Trophoblast cell (in vitro differentiated cells and primary cell): ENCODE measurements around the gene MYL9.

Experiments
- DNase-seq, 2 donors: peaks; one replicate each; pipeline ENCODE4 v3.0.0-alpha.2; 2016
- H2AFZ ChIP-seq: 2 replicates; pipeline ENCODE4 v1.6.1; 2013; ENCODE audit warnings: low read length, moderate library complexity, mild to moderate bottlenecking; ENCODE audit not compliant: insufficient read depth, poor library complexity
- H2AK5ac ChIP-seq: 2 replicates; pipeline ENCODE4 v1.6.1; 2013; ENCODE audit warnings: mild to moderate bottlenecking, low read length
- H2BK120ac ChIP-seq: 2 replicates; pipeline ENCODE4 v1.6.1; 2013; ENCODE audit warnings: low read length, mild to moderate bottlenecking, moderate library complexity; ENCODE audit not compliant: insufficient read depth, poor library complexity
- H2BK12ac ChIP-seq: 2 replicates; pipeline ENCODE4 v1.6.1; 2013; ENCODE audit warnings: mild to moderate bottlenecking, low read length, moderate library complexity
- H2BK5ac ChIP-seq: 2 replicates; pipeline ENCODE4 v1.6.1; 2013; ENCODE audit warnings: low read length, low read depth, moderate library complexity, mild to moderate bottlenecking; ENCODE audit not compliant: poor library complexity
- H3K14ac ChIP-seq: 2 replicates; pipeline ENCODE4 v1.6.1; 2013; ENCODE audit warnings: mild to moderate bottlenecking, low read length
- H3K18ac ChIP-seq: 2 replicates; pipeline ENCODE4 v1.6.1; 2013; ENCODE audit warnings: mild to moderate bottlenecking, low read length
- H3K23ac ChIP-seq: 2 replicates; pipeline ENCODE4 v1.6.1; 2013; ENCODE audit warnings: low read length
- H3K27ac ChIP-seq: 2 replicates; pipeline ENCODE4 v1.5.1; 2013; ENCODE audit warnings: low read depth, mild to moderate bottlenecking, inconsistent platforms, low read length, moderate library complexity
- H3K27me3 ChIP-seq: 2 replicates; pipeline ENCODE4 v1.6.1; 2013; ENCODE audit warnings: inconsistent platforms, mild to moderate bottlenecking, low read length, moderate library complexity; ENCODE audit not compliant: insufficient read depth
- H3K36me3 ChIP-seq, 2 experiments: 1 replicate in 1 of 2; 2 replicates in 1 of 2; pipeline ENCODE4 v1.6.1; 2013; ENCODE audit warnings: low read length in 2 of 2, mild to moderate bottlenecking in 2 of 2, moderate library complexity in 1 of 2; ENCODE audit not compliant: insufficient read depth in 2 of 2, control insufficient read depth in 1 of 2
- H3K4ac ChIP-seq: 2 replicates; pipeline ENCODE4 v1.6.1; 2013; ENCODE audit warnings: low read depth, mild to moderate bottlenecking, low read length, moderate library complexity
- H3K4me1 ChIP-seq, 2 experiments: 1 replicate in 1 of 2; 2 replicates in 1 of 2; pipeline ENCODE4 v1.6.1; 2013; ENCODE audit warnings: low read length in 2 of 2, mild to moderate bottlenecking in 2 of 2, moderate library complexity in 1 of 2; ENCODE audit not compliant: insufficient read depth in 2 of 2, control insufficient read depth in 1 of 2
- H3K4me2 ChIP-seq: 2 replicates; pipeline ENCODE4 v1.6.1; 2013; ENCODE audit warnings: inconsistent platforms, mild to moderate bottlenecking, low read length, moderate library complexity
- H3K4me3 ChIP-seq: 2 replicates; pipeline ENCODE4 v1.5.1; 2013; ENCODE audit warnings: mild to moderate bottlenecking, low read depth, low read length, inconsistent platforms
- H3K79me1 ChIP-seq: one replicate; pipeline ENCODE4 v1.6.1; 2013; ENCODE audit warnings: low read length
- H3K79me2 ChIP-seq: 2 replicates; pipeline ENCODE4 v1.6.1; 2013; ENCODE audit warnings: low read length, mild to moderate bottlenecking; ENCODE audit not compliant: control insufficient read depth, insufficient read depth, poor library complexity
- H3K9ac ChIP-seq: 2 replicates; pipeline ENCODE4 v1.6.1; 2013; ENCODE audit warnings: mild to moderate bottlenecking, low read length
- H3K9me3 ChIP-seq: 2 replicates; pipeline ENCODE4 v1.6.1; 2013; ENCODE audit warnings: low read depth, mild to moderate bottlenecking, control low read depth, inconsistent platforms, low read length; ENCODE audit not compliant: insufficient read depth
- H4K12ac ChIP-seq: 2 replicates; pipeline ENCODE4 v1.6.1; 2013; ENCODE audit warnings: low read depth, mild to moderate bottlenecking, low read length, moderate library complexity
- H4K8ac ChIP-seq: 2 replicates; pipeline ENCODE4 v1.6.1; 2013; ENCODE audit warnings: low read depth, mild to moderate bottlenecking, low read length, moderate library complexity
- H4K91ac ChIP-seq: one replicate; pipeline ENCODE4 v1.6.1; 2013; ENCODE audit warnings: low read depth, mild to moderate bottlenecking, low read length, moderate library complexity
- WGBS: extraction: QIAGEN DNeasy Blood & Tissue Kit; methylation state at CpG from one replicate; pipeline ENCODE4 v1.1.7; 2013; ENCODE audit warnings: missing lambda C conversion rate; ENCODE audit not compliant: insufficient read length, insufficient coverage; ENCODE audit errors: extremely low coverage; 5-methylcytosine and 5-hydroxymethylcytosine counted together

The MYL9 gene

GRCh38 chr20:36565520-36565919 lies 24.2 kb downstream of the MYL9 start:
- H3K4ac ChIP-seq: no peak overlapping the region
- H3K4me3 ChIP-seq: no peak overlapping the region
- no peak overlapping the region for H2BK12ac ChIP-seq
- H2AK5ac ChIP-seq: no peak overlapping the region
- no CpG with 5 or more reads among the region's 3 CpGs for WGBS
- DNase-seq: no peak
- H2AFZ ChIP-seq: no peak overlapping the region
- H3K9ac ChIP-seq: no peak overlapping the region
- no peak overlapping the region for H2BK120ac ChIP-seq
- H3K27ac ChIP-seq: no peak overlapping the region
- no peak overlapping the region for H4K91ac ChIP-seq
- no peak overlapping the region for H3K18ac ChIP-seq
- H4K12ac ChIP-seq: no peak overlapping the region
- H3K79me1 ChIP-seq: no peaks in the 10 kb centered on the region
- peaks cover 0 to 4% of the 10 kb centered on the region in 2 experiments for H3K4me1 ChIP-seq
- no peaks in the 10 kb centered on the region for H3K36me3 ChIP-seq
- no peak overlapping the region for H2BK5ac ChIP-seq
- H3K79me2 ChIP-seq: no peaks in the 10 kb centered on the region
- no peak overlapping the region for H3K4me2 ChIP-seq
- H4K8ac ChIP-seq: no peak overlapping the region
- H3K9me3 ChIP-seq: peaks cover 3% of the 10 kb centered on the region
- H3K27me3 ChIP-seq: no peaks in the 10 kb centered on the region
- no peak overlapping the region for H3K23ac ChIP-seq
- H3K14ac ChIP-seq: no peak overlapping the region

- Histone ChIP-seq H3K79me2 (peaks cover 14% of the 10 kb centered on the region), H3K27ac (no peak overlapping the region), H2AFZ (no peak overlapping the region), H2BK12ac (no peak overlapping the region), H4K91ac (no peak overlapping the region), H3K4ac (no peak overlapping the region), H3K79me1 (peaks cover 24% of the 10 kb centered on the region), H3K9ac (no peak overlapping the region), H3K27me3 (no peaks in the 10 kb centered on the region), H4K12ac (no peak overlapping the region), H3K4me3 (no peak overlapping the region), H4K8ac (no peak overlapping the region), H3K4me2 (no peak overlapping the region), H2AK5ac (no peak overlapping the region), H3K18ac (no peak overlapping the region), H2BK5ac (no peak overlapping the region), H3K36me3 (no peaks in the 10 kb centered on the region), H3K9me3 (peaks cover 1% of the 10 kb centered on the region), H3K14ac (no peak overlapping the region), H3K4me1 (peaks cover 16 to 18% of the 10 kb centered on the region in 2 experiments), H3K23ac (no peak overlapping the region), H2BK120ac (no peak overlapping the region)
- DNase-seq: peak in 1 of 2 donors; percentile 37
- no CpG with 5 or more reads among the region's 7 CpGs for WGBS
Observed at GRCh38 chr20:36569847-36570429, 28.6 kb downstream of the MYL9 start.

GRCh38 chr20:36571564-36572504 lies 30.5 kb downstream of the MYL9 start:
- no CpG with 5 or more reads among the region's 17 CpGs for WGBS

GRCh38 chr20:36572701-36573102 lies 31.4 kb downstream of the MYL9 start:
- Histone ChIP-seq H3K27ac (peak overlapping the region; percentile 86), H3K4me1 (peaks cover 21 to 25% of the 10 kb centered on the region in 2 experiments), H3K36me3 (no peaks in the 10 kb centered on the region), H2BK12ac (peak overlapping the region; percentile 9), H3K4me3 (peak overlapping the region; percentile 66), H4K8ac (peak overlapping the region; percentile 95), H3K4me2 (peak overlapping the region; percentile 87), H3K23ac (no peak overlapping the region), H3K27me3 (no peaks in the 10 kb centered on the region), H3K9me3 (no peaks in the 10 kb centered on the region), H4K12ac (peak overlapping the region; percentile 24), H2AK5ac (peak overlapping the region; percentile 9), H2BK120ac (peak overlapping the region; percentile 75), H3K79me2 (peaks cover 18% of the 10 kb centered on the region), H3K4ac (peak overlapping the region; percentile 50), H3K18ac (peak overlapping the region; percentile 47), H3K79me1 (peaks cover 24% of the 10 kb centered on the region), H4K91ac (peak overlapping the region; percentile 85), H3K9ac (peak overlapping the region; percentile 31), H2AFZ (peak overlapping the region; percentile 30), H2BK5ac (peak overlapping the region; percentile 65), H3K14ac (peak overlapping the region; percentile 27)
- DNase-seq: peak in 1 of 2 donors; percentile 45
- WGBS: no CpG with 5 or more reads among the region's 20 CpGs

More at GRCh38 chr20:36571564-36572504, 30.5 kb downstream of the MYL9 start:
- peak overlapping the region; percentile 41 for H2BK12ac ChIP-seq
- peak overlapping the region; percentile 67 for H2AFZ ChIP-seq
- H3K79me1 ChIP-seq: peaks cover 24% of the 10 kb centered on the region
- H3K18ac ChIP-seq: peak overlapping the region; percentile 25
- no peaks in the 10 kb centered on the region for H3K36me3 ChIP-seq
- H3K14ac ChIP-seq: peak overlapping the region; percentile 56
- no peak for DNase-seq
- H3K4me2 ChIP-seq: peak overlapping the region; percentile 87
- peak overlapping the region; percentile 24 for H3K4ac ChIP-seq
- no peaks in the 10 kb centered on the region for H3K9me3 ChIP-seq
- peak overlapping the region; percentile 47 for H2BK120ac ChIP-seq
- peaks cover 18% of the 10 kb centered on the region for H3K79me2 ChIP-seq
- H4K12ac ChIP-seq: peak overlapping the region; percentile 71
- H3K4me3 ChIP-seq: no peak overlapping the region
- H4K91ac ChIP-seq: peak overlapping the region; percentile 85
- H3K27me3 ChIP-seq: no peaks in the 10 kb centered on the region
- H4K8ac ChIP-seq: peak overlapping the region; percentile 95
- H3K4me1 ChIP-seq: peaks cover 21 to 25% of the 10 kb centered on the region in 2 experiments
- H3K9ac ChIP-seq: no peak overlapping the region
- peak overlapping the region; percentile 86 for H3K27ac ChIP-seq
- H2AK5ac ChIP-seq: peak overlapping the region; percentile 49
- H3K23ac ChIP-seq: no peak overlapping the region
- H2BK5ac ChIP-seq: peak overlapping the region; percentile 38
